Ascending aorta (tissue), 2 donors: ENCODE results near the gene NBEA. TPM values are rescaled to one million over a fixed set of nuclear protein-coding genes. Genes with fewer than 3 reads are reported as not detected.

Source experiments
- DNase-seq, 2 donors: peaks; one replicate each; pipeline ENCODE4 v3.0.0-alpha.2; 2019; ENCODE audit warnings: low spot score in 2 of 2
- H3K27ac ChIP-seq, 2 donors: fragments of 200-600 bp; sonication (generic); one replicate each; pipeline ENCODE4 v1.5.1; 2016 to 2017; ENCODE audit warnings: mild to moderate bottlenecking in 1 of 2
- H3K27me3 ChIP-seq: fragments of 200-600 bp; sonication (generic); one replicate; pipeline ENCODE4 v1.5.1; 2017
- H3K36me3 ChIP-seq, 2 donors: fragments of 200-600 bp; sonication (generic); one replicate each; pipeline ENCODE4 v1.5.1; 2016
- H3K4me1 ChIP-seq, 2 donors: fragments of 200-600 bp; sonication (generic); one replicate each; pipeline ENCODE4 v1.5.1; 2016 to 2017; ENCODE audit warnings: mild to moderate bottlenecking in 1 of 2
- H3K4me3 ChIP-seq, 2 donors: fragments of 200-600 bp; sonication (generic); one replicate each; pipeline ENCODE4 v1.5.1; 2016 to 2017; ENCODE audit warnings: mild to moderate bottlenecking in 1 of 2
- H3K9me3 ChIP-seq, 2 donors: fragments of 200-600 bp; sonication (generic); one replicate each; pipeline ENCODE4 v1.5.1; 2016
- intact Hi-C: fragments of 100-400 bp; cut with DNase I; formaldehyde crosslinking; loops from one replicate; pipeline ENCODE4 v1.15.1; 2023
- total RNA-seq: library from RNA; depleted of rRNA; stranded (reverse); fragments of >200 nt; gene quantifications from one replicate; pipeline ENCODE4 v1.1.0, GENCODE V29; 2016
- TF ChIP-seq, protein P1 (sequence below), 3 experiments: fragments of 200-600 bp in 2 of 3; fragments of 450-650 bp in 1 of 3; sonication (generic) in 2 of 3; IDR thresholded peaks; one replicate each; pipeline ENCODE4 v1.5.1; 2016 to 2019; ENCODE audit warnings: antibody characterized with exemption in 3 of 3, mild to moderate bottlenecking in 1 of 3, moderate library complexity in 1 of 3

Gene NBEA
- total RNA-seq, 1 donor from 2014 or later = 1.6 TPM

DNA sequence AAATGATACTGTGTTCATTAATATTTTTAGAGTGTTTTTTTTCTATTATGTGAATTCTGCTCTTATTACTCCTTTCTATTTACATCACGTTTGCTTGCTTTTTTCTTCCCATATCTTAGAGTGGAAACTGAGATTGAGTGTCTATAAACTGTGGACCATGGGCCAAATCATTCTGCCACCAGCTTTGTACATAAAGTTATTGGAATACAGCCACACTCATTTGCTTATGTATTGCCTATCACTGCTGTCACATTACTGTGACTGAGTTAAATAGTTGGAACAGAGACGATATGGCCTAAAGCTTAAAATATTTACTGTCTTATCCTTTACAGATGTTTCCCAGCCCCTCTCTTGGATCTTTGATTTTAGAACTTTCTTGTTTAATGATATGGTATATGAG lies 274.1 kb downstream of the NBEA start:
- H3K9me3 ChIP-seq = no peaks in the 10 kb centered on the region
- intact Hi-C loops = no loop called here
- H3K27me3 ChIP-seq = no peaks in the 10 kb centered on the region
- no peak for DNase-seq
- H3K36me3 ChIP-seq = no peaks in the 10 kb centered on the region
- TF ChIP-seq, protein P1, sequence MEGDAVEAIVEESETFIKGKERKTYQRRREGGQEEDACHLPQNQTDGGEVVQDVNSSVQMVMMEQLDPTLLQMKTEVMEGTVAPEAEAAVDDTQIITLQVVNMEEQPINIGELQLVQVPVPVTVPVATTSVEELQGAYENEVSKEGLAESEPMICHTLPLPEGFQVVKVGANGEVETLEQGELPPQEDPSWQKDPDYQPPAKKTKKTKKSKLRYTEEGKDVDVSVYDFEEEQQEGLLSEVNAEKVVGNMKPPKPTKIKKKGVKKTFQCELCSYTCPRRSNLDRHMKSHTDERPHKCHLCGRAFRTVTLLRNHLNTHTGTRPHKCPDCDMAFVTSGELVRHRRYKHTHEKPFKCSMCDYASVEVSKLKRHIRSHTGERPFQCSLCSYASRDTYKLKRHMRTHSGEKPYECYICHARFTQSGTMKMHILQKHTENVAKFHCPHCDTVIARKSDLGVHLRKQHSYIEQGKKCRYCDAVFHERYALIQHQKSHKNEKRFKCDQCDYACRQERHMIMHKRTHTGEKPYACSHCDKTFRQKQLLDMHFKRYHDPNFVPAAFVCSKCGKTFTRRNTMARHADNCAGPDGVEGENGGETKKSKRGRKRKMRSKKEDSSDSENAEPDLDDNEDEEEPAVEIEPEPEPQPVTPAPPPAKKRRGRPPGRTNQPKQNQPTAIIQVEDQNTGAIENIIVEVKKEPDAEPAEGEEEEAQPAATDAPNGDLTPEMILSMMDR (IDR thresholded peaks at IDR 0.05) = no peak
- no peaks in the 10 kb centered on the region for H3K4me1 ChIP-seq
- H3K4me3 ChIP-seq = no peak overlapping the region
- no peak overlapping the region for H3K27ac ChIP-seq

DNA sequence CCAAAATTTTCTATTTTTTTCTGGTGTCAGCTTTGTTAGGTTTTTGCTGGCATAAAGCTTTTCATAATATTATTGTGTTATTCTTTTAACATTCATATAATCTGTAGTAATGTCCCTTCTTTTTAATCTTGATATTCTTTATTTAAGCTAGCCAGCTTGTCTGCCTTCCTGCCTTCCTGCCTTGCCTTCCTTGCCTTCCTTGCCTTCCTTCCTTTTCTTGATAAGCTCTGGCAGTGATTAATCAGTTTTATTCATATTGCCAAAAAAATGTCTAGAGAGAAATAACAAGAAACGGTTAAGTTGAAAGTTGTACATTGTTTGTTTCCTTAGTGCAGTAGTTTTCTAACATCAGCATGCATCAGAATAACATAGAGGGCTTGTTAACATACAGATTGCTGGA lies 277.0 kb downstream of the NBEA start:
- Histone ChIP-seq H3K27me3 (no peaks in the 10 kb centered on the region), H3K27ac (no peak overlapping the region), H3K36me3 (no peaks in the 10 kb centered on the region), H3K9me3 (no peaks in the 10 kb centered on the region), H3K4me3 (no peak overlapping the region), H3K4me1 (no peaks in the 10 kb centered on the region)
- TF ChIP-seq, protein P1 (IDR thresholded peaks at IDR 0.05) = no peak
- intact Hi-C loops = no loop called here
- no peak for DNase-seq

DNA sequence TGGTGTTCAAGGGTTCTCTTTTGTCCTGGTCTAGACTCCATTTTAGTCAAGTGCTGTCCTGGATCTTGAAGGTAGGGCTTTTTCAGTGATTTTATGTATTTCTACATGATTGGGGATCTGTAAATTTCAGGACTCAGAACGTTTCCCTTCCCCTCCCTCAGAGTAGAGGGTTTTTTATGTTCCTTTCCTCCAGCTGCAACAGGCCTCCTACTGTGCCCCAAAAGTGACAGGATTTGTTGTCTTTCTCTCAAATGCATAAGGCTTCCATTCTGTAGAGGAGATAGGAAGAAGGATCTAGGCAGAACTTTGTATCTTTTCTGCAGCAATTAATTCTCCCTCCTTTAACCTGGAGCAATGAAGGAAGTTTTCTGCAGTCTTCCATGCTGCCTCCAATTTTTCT lies 283.1 kb downstream of the NBEA start:
- intact Hi-C loops = no loop called here
- Histone ChIP-seq H3K9me3 (no peaks in the 10 kb centered on the region), H3K27ac (no peak overlapping the region), H3K4me1 (no peaks in the 10 kb centered on the region), H3K4me3 (no peak overlapping the region), H3K36me3 (no peaks in the 10 kb centered on the region), H3K27me3 (no peaks in the 10 kb centered on the region)
- TF ChIP-seq, protein P1 (IDR thresholded peaks at IDR 0.05) = no peak
- DNase-seq = no peak

DNA sequence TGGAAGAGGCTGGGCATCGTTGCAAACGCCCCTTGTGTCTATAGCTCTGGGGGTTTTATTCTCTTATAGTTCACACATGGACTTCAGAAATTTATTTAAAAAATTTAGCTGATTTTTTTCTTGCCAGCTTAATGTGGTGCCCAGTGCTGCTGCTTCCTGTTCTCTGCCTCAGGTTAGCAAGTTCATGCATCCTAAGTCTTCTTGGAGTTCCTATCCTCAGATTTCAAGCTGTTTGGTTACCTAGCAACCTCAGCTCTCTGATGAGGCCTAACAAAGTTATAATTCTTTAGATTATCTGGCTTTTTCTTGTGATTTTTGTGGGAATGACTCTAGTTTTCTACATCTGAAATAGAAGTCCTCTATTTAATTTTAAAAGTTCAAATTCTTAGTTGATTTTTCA lies 283.5 kb downstream of the NBEA start:
- H3K36me3 ChIP-seq = no peaks in the 10 kb centered on the region
- H3K27ac ChIP-seq = no peak overlapping the region
- TF ChIP-seq, protein P1 (IDR thresholded peaks at IDR 0.05) = no peak
- no peak for DNase-seq
- intact Hi-C loops = no loop called here
- no peaks in the 10 kb centered on the region for H3K9me3 ChIP-seq
- no peak overlapping the region for H3K4me3 ChIP-seq
- no peaks in the 10 kb centered on the region for H3K27me3 ChIP-seq
- no peaks in the 10 kb centered on the region for H3K4me1 ChIP-seq

DNA sequence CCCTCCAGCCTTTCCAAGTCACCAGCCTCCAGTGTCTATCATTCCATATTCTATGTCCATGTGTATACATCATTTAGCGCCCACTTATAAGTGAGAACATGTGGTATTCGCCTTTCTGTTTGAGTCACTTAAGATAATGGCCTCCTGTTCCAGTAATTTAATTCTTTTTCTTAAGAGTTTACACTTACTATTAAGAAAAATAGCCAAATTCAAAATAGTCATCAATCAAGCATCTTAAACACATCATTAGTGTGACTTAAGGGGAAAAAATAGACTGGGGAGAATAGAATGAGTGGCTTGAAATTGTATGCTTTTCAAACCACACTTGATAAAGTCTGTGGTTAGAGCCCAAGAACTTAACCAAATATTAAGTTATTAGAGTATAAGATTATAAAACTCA lies 286.5 kb downstream of the NBEA start:
- no peaks in the 10 kb centered on the region for H3K36me3 ChIP-seq
- TF ChIP-seq, protein P1 (IDR thresholded peaks at IDR 0.05) = no peak
- intact Hi-C loops = no loop called here
- DNase-seq = no peak
- no peaks in the 10 kb centered on the region for H3K4me1 ChIP-seq
- H3K27ac ChIP-seq = no peak overlapping the region
- H3K9me3 ChIP-seq = no peaks in the 10 kb centered on the region
- H3K27me3 ChIP-seq = no peaks in the 10 kb centered on the region
- no peak overlapping the region for H3K4me3 ChIP-seq

DNA sequence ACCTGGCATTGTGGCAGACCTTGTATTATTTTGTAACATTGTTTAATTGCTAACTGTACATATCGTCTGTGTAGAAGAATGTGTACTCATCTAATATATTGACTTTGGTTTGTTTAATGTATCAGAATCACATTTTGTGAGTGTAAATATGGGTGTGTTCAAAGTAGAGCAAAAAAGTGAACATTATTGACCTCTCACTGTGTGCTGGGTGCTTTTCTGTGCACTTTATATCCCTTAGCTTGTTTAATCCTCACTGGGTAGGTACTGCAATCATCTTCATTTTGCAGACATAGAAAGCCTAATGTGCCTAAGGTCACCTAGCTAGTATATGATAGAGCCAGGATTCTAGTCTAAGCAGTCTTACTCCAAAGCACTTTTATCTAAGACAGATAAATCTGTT lies 289.4 kb downstream of the NBEA start:
- H3K4me3 ChIP-seq = no peak overlapping the region
- no peaks in the 10 kb centered on the region for H3K36me3 ChIP-seq
- intact Hi-C loops = no loop called here
- no peaks in the 10 kb centered on the region for H3K4me1 ChIP-seq
- no peaks in the 10 kb centered on the region for H3K9me3 ChIP-seq
- no peaks in the 10 kb centered on the region for H3K27me3 ChIP-seq
- DNase-seq = no peak
- no peak overlapping the region for H3K27ac ChIP-seq
- TF ChIP-seq, protein P1 (IDR thresholded peaks at IDR 0.05) = no peak
